Panc1 (cell line): Measurements from ENCODE around the gene KLF15. TPM values are rescaled to one million over a fixed set of nuclear protein-coding genes. Genes with fewer than 3 reads are reported as not detected.

ENCODE experiments used
- ATAC-seq: fragments of 200-7000 bp; cut with Tn5 transposase; 2 replicates; pipeline ENCODE4 v1.9.1; 2020; ENCODE audit warnings: mild to moderate bottlenecking, moderate library complexity
- BruUV-seq: library from RNA; stranded (reverse); fragments of 400-500 nt; replicated peaks from 2 replicates; lab custom pipeline; 2021; lab: Mats Ljungman, UMichigan
- CTCF ChIA-PET: fragments of 300-600 bp; sonication (Branson Sonifier 250); formaldehyde crosslinking; loops from one replicate; lab custom pipeline; 2022; ENCODE audit warnings: antibody characterized with exemption; lab: Charles Lee
- POLR2A ChIA-PET: fragments of 300-600 bp; sonication (Branson Sonifier 250); formaldehyde crosslinking; loops from one replicate; lab custom pipeline; 2022; ENCODE audit warnings: antibody characterized with exemption; lab: Charles Lee
- DNase-seq: peaks from one replicate; pipeline ENCODE4 v3.0.0-alpha.2; 2010; ENCODE audit warnings: low read depth, low spot score
- H3K27ac ChIP-seq: 2 replicates; pipeline ENCODE4 v1.5.1; 2011; ENCODE audit warnings: mild to moderate bottlenecking, low read length, inconsistent platforms
- H3K27me3 ChIP-seq: fragments of 200-500 bp; sonication (Bioruptor generic); 2 replicates; pipeline ENCODE4 v1.6.0; 2014; ENCODE audit warnings: low read length, inconsistent platforms; ENCODE audit not compliant: control insufficient read depth, insufficient read depth
- H3K36me3 ChIP-seq: fragments of 200-500 bp; sonication (Bioruptor generic); 2 replicates; pipeline ENCODE4 v1.5.1; 2014; ENCODE audit warnings: inconsistent platforms, mild to moderate bottlenecking, low read length, moderate library complexity; ENCODE audit not compliant: control insufficient read depth, insufficient read depth
- H3K4me1 ChIP-seq: 2 replicates; pipeline ENCODE4 v1.5.1; 2011; ENCODE audit warnings: inconsistent platforms, mild to moderate bottlenecking, low read length, moderate library complexity; ENCODE audit not compliant: control insufficient read depth, insufficient read depth
- H3K4me3 ChIP-seq, 2 experiments: 2 replicates each; pipeline ENCODE4 v1.5.1; 2011 to 2012; ENCODE audit warnings: low read depth in 2 of 2, low read length in 2 of 2, mild to moderate bottlenecking in 2 of 2, inconsistent platforms in 1 of 2, moderate library complexity in 1 of 2
- H3K9me3 ChIP-seq: fragments of 200-500 bp; sonication (Bioruptor generic); 2 replicates; pipeline ENCODE4 v1.5.1; 2014; ENCODE audit warnings: low read depth, mild to moderate bottlenecking, inconsistent platforms, low read length, moderate library complexity; ENCODE audit not compliant: control insufficient read depth, insufficient read depth
- POLR2AphosphoS5 ChIP-seq: IDR thresholded peaks from 2 replicates; pipeline ENCODE4 v1.6.1; 2012; ENCODE audit warnings: mild to moderate bottlenecking, low read depth, low read length, moderate library complexity
- SIN3A ChIP-seq: IDR thresholded peaks from 2 replicates; pipeline ENCODE4 v1.6.1; 2012; ENCODE audit warnings: low read depth, mild to moderate bottlenecking, low read length, moderate library complexity, borderline replicate concordance; ENCODE audit not compliant: insufficient read depth
- TCF7L2 ChIP-seq: IDR thresholded peaks from 2 replicates; pipeline ENCODE4 v1.6.1; 2011; ENCODE audit warnings: mild to moderate bottlenecking, low read depth, low read length, inconsistent platforms
- in situ Hi-C: cut with HindIII; loops from 2 replicates; pipeline ENCODE4 v1.10.0; 2016; ENCODE audit warnings: low sequenced_read_pairs, low pct_unique_long_range_greater_than_20kb
- intact Hi-C: fragments of 100-400 bp; cut with micrococcal nuclease; formaldehyde crosslinking; loops from one replicate; pipeline ENCODE4 v1.10.0; 2022; ENCODE audit not compliant: unreplicated experiment
- total RNA-seq: library from RNA; stranded (reverse); gene quantifications from one replicate; pipeline ENCODE4 v1.2.1, GENCODE V29; 2021; ENCODE audit not compliant: unreplicated experiment
- TF ChIP-seq, protein P1 (sequence below), 2 experiments: IDR thresholded peaks; 2 replicates each; pipeline ENCODE4 v1.6.1; 2011 to 2012; ENCODE audit warnings: low read depth in 2 of 2, control low read depth in 1 of 2, low read length in 1 of 2, mild to moderate bottlenecking in 1 of 2, moderate library complexity in 1 of 2; ENCODE audit not compliant: insufficient read depth in 1 of 2
- TF ChIP-seq, protein P2 (sequence below): fragments of 450-650 bp; IDR thresholded peaks from 2 replicates; pipeline ENCODE4 v1.5.1; 2017; ENCODE audit warnings: mild to moderate bottlenecking

Gene KLF15
- total RNA-seq, 1 experiment from 2014 or later = 0.10 TPM

DNA sequence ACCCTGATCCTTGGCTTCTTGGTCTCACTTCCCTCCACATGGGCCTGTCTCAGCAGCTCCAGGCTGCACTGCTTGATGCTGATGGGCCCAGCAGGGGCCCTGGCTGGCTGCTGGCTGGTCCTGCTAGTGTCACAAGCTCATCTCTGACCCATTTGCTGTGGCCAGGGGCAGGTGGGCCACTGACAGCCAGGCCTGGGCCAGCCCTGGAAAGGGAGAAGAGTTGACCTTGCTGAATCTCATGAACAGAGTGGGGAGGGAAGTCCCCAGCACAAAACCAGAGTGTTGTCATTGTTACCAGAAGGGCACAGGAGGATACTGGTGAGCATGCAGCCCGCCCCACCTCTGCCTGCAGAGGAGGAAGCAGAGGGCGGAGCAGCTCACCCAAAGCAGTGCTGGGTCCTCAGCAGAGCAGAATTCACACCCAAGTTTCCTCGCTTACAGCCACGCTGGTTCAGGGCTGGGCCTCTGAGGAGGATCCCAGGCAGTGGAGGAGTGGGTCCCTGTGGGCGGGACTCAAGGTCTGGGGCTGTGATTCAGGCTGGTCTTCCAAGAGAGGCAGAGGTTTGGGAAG, 7.6 kb upstream of the KLF15 start:
- CTCF ChIA-PET = no interaction called here
- TF ChIP-seq SIN3A (no peak), TCF7L2 (no peak)
- TF ChIP-seq, protein P1, sequence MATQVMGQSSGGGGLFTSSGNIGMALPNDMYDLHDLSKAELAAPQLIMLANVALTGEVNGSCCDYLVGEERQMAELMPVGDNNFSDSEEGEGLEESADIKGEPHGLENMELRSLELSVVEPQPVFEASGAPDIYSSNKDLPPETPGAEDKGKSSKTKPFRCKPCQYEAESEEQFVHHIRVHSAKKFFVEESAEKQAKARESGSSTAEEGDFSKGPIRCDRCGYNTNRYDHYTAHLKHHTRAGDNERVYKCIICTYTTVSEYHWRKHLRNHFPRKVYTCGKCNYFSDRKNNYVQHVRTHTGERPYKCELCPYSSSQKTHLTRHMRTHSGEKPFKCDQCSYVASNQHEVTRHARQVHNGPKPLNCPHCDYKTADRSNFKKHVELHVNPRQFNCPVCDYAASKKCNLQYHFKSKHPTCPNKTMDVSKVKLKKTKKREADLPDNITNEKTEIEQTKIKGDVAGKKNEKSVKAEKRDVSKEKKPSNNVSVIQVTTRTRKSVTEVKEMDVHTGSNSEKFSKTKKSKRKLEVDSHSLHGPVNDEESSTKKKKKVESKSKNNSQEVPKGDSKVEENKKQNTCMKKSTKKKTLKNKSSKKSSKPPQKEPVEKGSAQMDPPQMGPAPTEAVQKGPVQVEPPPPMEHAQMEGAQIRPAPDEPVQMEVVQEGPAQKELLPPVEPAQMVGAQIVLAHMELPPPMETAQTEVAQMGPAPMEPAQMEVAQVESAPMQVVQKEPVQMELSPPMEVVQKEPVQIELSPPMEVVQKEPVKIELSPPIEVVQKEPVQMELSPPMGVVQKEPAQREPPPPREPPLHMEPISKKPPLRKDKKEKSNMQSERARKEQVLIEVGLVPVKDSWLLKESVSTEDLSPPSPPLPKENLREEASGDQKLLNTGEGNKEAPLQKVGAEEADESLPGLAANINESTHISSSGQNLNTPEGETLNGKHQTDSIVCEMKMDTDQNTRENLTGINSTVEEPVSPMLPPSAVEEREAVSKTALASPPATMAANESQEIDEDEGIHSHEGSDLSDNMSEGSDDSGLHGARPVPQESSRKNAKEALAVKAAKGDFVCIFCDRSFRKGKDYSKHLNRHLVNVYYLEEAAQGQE (IDR thresholded peaks at IDR 0.05; ENCODE audit: insufficient read depth in 1 of 2, low read depth in 2 of 2, low read length in 1 of 2) = no peak
- Histone ChIP-seq H3K27ac (no peak overlapping the region), H3K9me3 (no peaks in the 10 kb centered on the region), H3K27me3 (peaks cover 14% of the 10 kb centered on the region), H3K4me3 (no peak overlapping the region), H3K36me3 (no peaks in the 10 kb centered on the region), H3K4me1 (no peaks in the 10 kb centered on the region)
- BruUV-seq = no TSS peak
- POLR2A ChIA-PET = no interaction called here
- DNase-seq (no peak), ATAC-seq (no peak)
- in situ Hi-C loops (no loop called here), intact Hi-C loops (no loop called here)

DNA sequence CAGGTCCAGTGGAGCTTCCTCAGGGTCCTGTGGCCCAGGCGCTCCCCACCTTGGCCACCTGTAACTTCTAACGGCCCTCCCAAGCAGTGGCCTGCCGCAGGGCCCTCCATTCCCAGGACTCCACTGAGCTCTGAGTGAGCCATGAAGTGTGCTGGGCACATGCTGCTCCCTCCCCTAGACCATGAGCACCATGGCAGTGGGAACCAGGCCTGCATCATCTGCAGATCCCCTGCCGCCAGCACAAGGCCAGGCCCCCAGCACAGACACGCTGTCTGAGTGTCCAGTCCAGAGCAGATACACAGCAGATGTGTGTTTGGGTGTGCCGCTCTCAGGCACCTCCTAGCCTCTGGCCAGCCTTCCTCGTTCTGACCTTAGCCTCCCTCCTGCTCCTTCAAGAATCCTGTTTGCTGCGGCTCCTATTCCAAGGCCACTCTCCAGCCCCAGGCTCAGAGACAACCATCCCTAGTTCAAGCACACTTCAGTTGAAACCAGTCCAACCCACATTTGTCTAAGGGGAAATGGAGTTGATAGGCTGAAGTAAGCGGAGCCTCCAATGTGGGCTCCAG, 7.0 kb upstream of the KLF15 start:
- intact Hi-C loops = no loop called here
- TF ChIP-seq TCF7L2 = no peak
- TF ChIP-seq, protein P2, sequence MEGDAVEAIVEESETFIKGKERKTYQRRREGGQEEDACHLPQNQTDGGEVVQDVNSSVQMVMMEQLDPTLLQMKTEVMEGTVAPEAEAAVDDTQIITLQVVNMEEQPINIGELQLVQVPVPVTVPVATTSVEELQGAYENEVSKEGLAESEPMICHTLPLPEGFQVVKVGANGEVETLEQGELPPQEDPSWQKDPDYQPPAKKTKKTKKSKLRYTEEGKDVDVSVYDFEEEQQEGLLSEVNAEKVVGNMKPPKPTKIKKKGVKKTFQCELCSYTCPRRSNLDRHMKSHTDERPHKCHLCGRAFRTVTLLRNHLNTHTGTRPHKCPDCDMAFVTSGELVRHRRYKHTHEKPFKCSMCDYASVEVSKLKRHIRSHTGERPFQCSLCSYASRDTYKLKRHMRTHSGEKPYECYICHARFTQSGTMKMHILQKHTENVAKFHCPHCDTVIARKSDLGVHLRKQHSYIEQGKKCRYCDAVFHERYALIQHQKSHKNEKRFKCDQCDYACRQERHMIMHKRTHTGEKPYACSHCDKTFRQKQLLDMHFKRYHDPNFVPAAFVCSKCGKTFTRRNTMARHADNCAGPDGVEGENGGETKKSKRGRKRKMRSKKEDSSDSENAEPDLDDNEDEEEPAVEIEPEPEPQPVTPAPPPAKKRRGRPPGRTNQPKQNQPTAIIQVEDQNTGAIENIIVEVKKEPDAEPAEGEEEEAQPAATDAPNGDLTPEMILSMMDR = no peak
- TF ChIP-seq SIN3A = no peak
- TF ChIP-seq, protein P1 (IDR thresholded peaks at IDR 0.05; ENCODE audit: insufficient read depth in 1 of 2, low read depth in 2 of 2, low read length in 1 of 2) = no peak
- TF ChIP-seq POLR2AphosphoS5 = no peak
- Histone ChIP-seq H3K4me1 (no peaks in the 10 kb centered on the region), H3K9me3 (no peaks in the 10 kb centered on the region), H3K27me3 (peaks cover 18% of the 10 kb centered on the region), H3K27ac (no peak overlapping the region), H3K36me3 (no peaks in the 10 kb centered on the region), H3K4me3 (no peak overlapping the region)
- DNase-seq = no peak
- ChIA-PET POLR2A (no interaction called here), CTCF (no interaction called here)
- no peak for ATAC-seq
- in situ Hi-C loops = no loop called here
- no TSS peak for BruUV-seq
